ENCODE data around the gene SRM. TPM values are rescaled to one million over a fixed set of nuclear protein-coding genes. Genes with fewer than 3 reads are reported as not detected.

Gene SRM
- polyA plus RNA-seq, 3 donors = 23.2 to 43.2 (median 37.6) TPM

- Mint-ChIP-seq H3K9me3 (no peaks in the 10 kb centered on the region), H3K4me3 (no peak overlapping the region), H3K27me3 (ENCODE audit: low read depth in 3 of 3) (peaks cover 0 to 2% (median 0%) of the 10 kb centered on the region in 3 donors), H3K36me3 (peaks cover 71 to 87% of the 10 kb centered on the region in 2 donors), H3K4me1 (no peaks in the 10 kb centered on the region), H3K27ac (no peak overlapping the region)
- no peak overlapping the region for H2AFZ ChIP-seq (ENCODE audit: insufficient read depth, low read depth, low read length, poor library complexity, severe bottlenecking)
- no peaks in the 10 kb centered on the region for H3K27me3 ChIP-seq (ENCODE audit: control insufficient read depth in 2 of 2, insufficient read depth in 2 of 2, low read length in 2 of 2)
- no peak for TF ChIP-seq CTCF (IDR thresholded peaks at IDR 0.05)
- 88% methylated on average over 1 of the region's 1 CpG for WGBS (ENCODE audit: insufficient coverage)
- no peak overlapping the region for H3K27ac ChIP-seq (ENCODE audit: low read depth in 1 of 2, low read length in 2 of 2)
- H3K36me3 ChIP-seq (replicated peaks in 1 of 2; ENCODE audit: control insufficient read depth in 1 of 2, insufficient read depth in 2 of 2, low read length in 2 of 2) = peaks cover 70 to 82% of the 10 kb centered on the region in 2 donors
- no peak overlapping the region for H3K9ac ChIP-seq (ENCODE audit: insufficient read depth, low read length, poor library complexity, severe bottlenecking)
- intact Hi-C loops (cut with micrococcal nuclease) = no loop called here
- no peak for DNase-seq
- H3K4me1 ChIP-seq (ENCODE audit: control insufficient read depth in 1 of 2, insufficient read depth in 2 of 2, low read length in 2 of 2) = no peaks in the 10 kb centered on the region
- no peak overlapping the region for H3K4me3 ChIP-seq (replicated peaks in 1 of 3; ENCODE audit: low read depth in 2 of 3, low read length in 3 of 3)
- H4K20me1 ChIP-seq (ENCODE audit: insufficient read depth, low read length) = peaks cover 75% of the 10 kb centered on the region
- H3K9me3 ChIP-seq (replicated peaks in 1 of 2; ENCODE audit: control insufficient read depth in 1 of 2, insufficient read depth in 1 of 2, low read length in 2 of 2) = no peaks in the 10 kb centered on the region
- no peaks in the 10 kb centered on the region for H3K79me2 ChIP-seq (ENCODE audit: insufficient read depth, low read length)
- no peak overlapping the region for H3K4me2 ChIP-seq (replicated peaks; ENCODE audit: extremely low read depth, low read length, poor library complexity, severe bottlenecking)
Measured at GRCh38 chr1:11025618-11026017, 34.2 kb downstream of the SRM start.

- Histone ChIP-seq H3K79me2 (ENCODE audit: insufficient read depth, low read length) (peaks cover 6% of the 10 kb centered on the region), H3K4me2 (replicated peaks; ENCODE audit: extremely low read depth, low read length, poor library complexity, severe bottlenecking) (no peak overlapping the region), H3K27me3 (ENCODE audit: control insufficient read depth in 2 of 2, insufficient read depth in 2 of 2, low read length in 2 of 2) (no peaks in the 10 kb centered on the region), H3K27ac (ENCODE audit: low read depth in 1 of 2, low read length in 2 of 2) (no peak overlapping the region), H3K36me3 (replicated peaks in 1 of 2; ENCODE audit: control insufficient read depth in 1 of 2, insufficient read depth in 2 of 2, low read length in 2 of 2) (peaks cover 77 to 82% of the 10 kb centered on the region in 2 donors), H3K9ac (ENCODE audit: insufficient read depth, low read length, poor library complexity, severe bottlenecking) (no peak overlapping the region), H3K9me3 (replicated peaks in 1 of 2; ENCODE audit: control insufficient read depth in 1 of 2, insufficient read depth in 1 of 2, low read length in 2 of 2) (no peaks in the 10 kb centered on the region), H2AFZ (ENCODE audit: insufficient read depth, low read depth, low read length, poor library complexity, severe bottlenecking) (no peak overlapping the region), H4K20me1 (ENCODE audit: insufficient read depth, low read length) (peaks cover 81% of the 10 kb centered on the region), H3K4me1 (ENCODE audit: control insufficient read depth in 1 of 2, insufficient read depth in 2 of 2, low read length in 2 of 2) (no peaks in the 10 kb centered on the region), H3K4me3 (replicated peaks in 1 of 3; ENCODE audit: low read depth in 2 of 3, low read length in 3 of 3) (no peak overlapping the region)
- Mint-ChIP-seq H3K27me3 (ENCODE audit: low read depth in 3 of 3) (peaks cover 0 to 2% (median 0%) of the 10 kb centered on the region in 3 donors), H3K4me3 (no peak overlapping the region), H3K4me1 (no peaks in the 10 kb centered on the region), H3K27ac (no peak overlapping the region), H3K36me3 (peaks cover 73 to 91% of the 10 kb centered on the region in 2 donors), H3K9me3 (no peaks in the 10 kb centered on the region)
- no peak for DNase-seq
- intact Hi-C loops (cut with micrococcal nuclease) = no loop called here
- no CpG with 5 or more reads among the region's 2 CpGs for WGBS (ENCODE audit: insufficient coverage)
- TF ChIP-seq CTCF (IDR thresholded peaks at IDR 0.05) = no peak
Measured at GRCh38 chr1:11024874-11025203, 35.0 kb downstream of the SRM start.

All from CD14-positive monocyte (primary cell).